Erythroblast (primary cell): ENCODE data around the gene PAFAH1B1.

ENCODE experiments used
- DNase-seq, 2 experiments: peaks; one replicate each; lab custom pipeline; 2025; lab: John Stamatoyannopoulos, UW
- GATA1 ChIP-seq: IDR thresholded peaks from 2 replicates; pipeline ENCODE4 v1.6.1; 2011; ENCODE audit warnings: low read depth, mild to moderate bottlenecking, control low read depth, low read length, moderate library complexity
- POLR2A ChIP-seq: IDR thresholded peaks from 2 replicates; pipeline ENCODE4 v1.6.1; 2011; ENCODE audit warnings: mild to moderate bottlenecking, low read length

Gene PAFAH1B1

DNA sequence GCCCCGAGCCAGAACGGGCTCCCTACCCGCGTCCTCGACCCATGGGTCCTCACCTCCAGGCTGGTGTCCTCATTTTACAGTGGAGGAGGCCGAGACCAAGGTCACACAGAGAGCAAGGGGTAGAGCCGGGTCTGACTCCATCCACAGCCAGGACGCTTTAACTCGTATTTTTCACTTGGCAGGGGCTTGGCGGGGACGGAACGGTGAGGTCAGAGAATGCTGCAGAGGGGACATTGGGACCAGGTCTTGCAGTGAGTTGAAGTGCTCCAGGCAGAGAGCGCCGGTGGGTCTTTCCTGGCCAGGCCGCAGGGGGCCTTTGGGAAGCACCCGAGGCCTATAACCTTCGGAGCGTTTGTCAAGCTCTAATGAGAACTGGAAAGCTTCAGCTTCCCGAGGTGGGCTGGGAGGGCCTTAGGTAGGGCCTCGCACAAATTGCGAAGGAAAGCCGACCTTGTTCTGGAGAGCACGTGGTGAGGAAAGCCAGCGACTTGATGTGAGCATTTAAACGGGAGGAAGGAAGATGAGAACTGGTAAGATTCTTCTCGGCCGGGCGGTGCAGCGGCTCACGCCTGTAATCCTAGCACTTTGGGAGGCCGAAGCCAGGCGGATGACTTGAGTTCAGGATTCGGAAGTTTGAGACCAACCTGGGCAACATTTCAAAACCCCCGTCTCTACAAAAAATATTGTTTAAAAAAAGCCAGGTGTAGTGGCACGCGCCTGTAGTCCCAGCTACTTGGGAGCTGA lies 119.0 kb downstream of the PAFAH1B1 start:
- TF ChIP-seq GATA1 = no peak
- TF ChIP-seq POLR2A = no peak
- no peak for DNase-seq

DNA sequence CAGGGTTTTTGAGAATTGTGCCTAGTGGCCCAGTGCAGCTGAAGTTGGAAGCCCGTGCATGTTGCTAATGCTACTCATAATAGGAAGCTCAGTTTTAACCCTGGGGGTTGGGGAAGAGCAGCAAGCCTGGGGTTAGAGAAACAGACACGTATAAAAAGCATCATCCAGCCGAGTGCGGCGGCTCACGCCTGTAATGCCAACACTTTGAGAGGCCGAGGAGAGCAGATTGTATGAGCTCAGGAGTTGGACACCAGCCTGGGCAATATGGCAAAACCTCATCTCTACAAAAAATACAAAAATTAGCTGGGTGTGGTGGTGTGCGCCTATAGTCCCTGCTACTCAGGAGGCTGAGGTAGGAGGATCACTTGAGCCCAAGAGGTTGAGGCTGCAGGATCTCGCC lies 120.4 kb downstream of the PAFAH1B1 start:
- TF ChIP-seq GATA1 (no peak), POLR2A (no peak)
- DNase-seq = no peak

DNA sequence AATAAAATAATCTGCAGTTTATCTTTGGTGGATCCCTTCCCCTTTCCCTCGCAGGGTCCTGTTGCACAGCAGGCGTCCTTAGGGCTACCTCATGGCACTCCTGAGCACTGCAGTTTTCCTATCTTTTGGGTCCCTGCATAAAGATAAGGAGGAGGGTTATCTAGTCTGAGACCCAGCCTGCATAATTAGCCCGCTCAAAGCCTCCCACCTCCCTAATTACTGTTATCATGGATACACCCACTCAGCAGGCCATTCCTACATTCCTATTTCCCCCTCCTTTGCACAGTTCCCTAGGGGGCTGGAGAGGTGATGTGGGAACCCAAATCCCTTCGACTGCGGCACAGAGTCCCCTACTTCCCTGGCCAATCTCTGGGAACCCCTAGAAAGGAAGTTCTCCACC lies 123.2 kb downstream of the PAFAH1B1 start:
- TF ChIP-seq GATA1 (no peak), POLR2A (no peak)

DNA sequence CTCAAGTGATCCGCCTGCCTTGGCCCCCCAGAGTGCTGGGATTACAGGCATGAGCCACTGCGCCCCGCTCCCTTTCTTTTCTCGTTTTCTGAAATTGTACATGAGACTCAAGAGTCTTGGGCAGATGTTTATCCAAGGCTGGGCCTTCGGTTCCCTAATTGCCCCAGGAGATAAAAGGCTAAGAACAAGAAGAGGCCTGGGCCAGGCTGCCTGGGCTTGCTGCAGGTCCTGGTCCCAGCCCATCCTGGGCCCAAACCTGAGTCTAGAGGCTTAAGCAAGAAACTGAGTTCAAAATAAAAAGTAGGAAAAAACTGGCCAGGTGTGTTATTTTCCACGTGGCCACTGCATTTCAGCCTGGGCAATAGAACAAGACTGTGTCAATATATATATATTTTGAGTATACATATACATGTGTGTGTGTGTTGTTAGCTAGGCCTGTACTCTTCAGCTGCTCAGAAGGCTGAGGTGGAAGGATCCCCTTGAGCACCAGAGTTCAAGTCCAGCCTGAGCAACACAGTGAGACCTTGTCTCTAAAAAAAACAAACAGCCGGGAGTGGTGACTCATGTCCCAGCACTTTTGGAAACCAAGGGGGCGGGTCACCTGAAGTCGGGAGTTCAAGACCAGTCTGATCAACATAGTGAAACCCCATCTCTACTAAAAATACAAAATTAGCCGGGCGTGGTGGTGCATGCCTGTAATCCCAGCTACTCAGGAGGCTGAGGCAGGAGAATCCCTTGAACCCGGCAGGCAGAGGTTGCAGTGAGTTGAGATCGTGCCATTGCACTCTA lies 124.9 kb downstream of the PAFAH1B1 start:
- TF ChIP-seq GATA1 (no peak), POLR2A (no peak)
- no peak for DNase-seq

More for the DNA sequence above, 123.2 kb downstream of the PAFAH1B1 start:
- peak in 1 of 2 experiments; percentile 51 for DNase-seq

DNA sequence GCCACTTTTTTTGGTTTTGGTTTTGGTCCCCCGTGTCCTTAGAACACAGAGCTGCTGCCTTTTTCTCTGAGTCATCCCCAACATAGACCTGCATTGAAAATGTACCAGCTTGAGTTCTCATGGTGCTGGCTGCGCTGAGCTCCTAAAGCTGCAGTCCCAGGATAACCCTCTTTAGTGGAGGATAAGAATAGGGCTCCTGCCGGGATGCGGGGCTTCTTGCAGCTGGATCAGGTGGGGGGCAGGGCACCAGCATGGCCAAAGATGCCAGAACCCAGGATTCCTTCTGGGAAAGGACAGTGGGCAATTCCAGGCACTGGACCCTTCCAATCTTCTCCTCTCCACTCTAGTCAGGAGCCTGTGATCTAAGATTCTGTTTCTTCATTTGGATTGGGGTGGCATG lies 126.4 kb downstream of the PAFAH1B1 start:
- TF ChIP-seq POLR2A = no peak
- TF ChIP-seq GATA1 = no peak
- no peak for DNase-seq

DNA sequence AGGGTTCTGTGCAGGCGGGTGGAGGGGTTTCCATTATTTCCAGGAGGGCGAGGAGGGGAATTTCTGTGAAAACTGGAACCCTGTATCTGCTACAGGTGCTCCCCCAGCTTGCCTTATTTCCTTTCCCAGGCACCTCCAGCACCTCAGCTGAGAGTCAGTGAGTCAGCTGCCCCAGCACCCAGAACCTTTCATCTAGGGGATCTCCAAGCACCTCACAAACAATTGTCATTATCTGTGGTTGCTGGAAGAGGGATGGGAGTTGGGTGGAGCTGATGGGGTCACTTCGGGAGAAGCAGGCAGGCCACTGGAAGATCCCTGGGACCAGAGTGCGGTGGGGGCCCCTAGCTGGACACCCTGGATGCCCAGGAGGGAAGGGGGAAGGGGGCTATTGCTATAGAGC lies 128.1 kb downstream of the PAFAH1B1 start:
- TF ChIP-seq GATA1 = no peak
- no peak for TF ChIP-seq POLR2A
- no peak for DNase-seq

DNA sequence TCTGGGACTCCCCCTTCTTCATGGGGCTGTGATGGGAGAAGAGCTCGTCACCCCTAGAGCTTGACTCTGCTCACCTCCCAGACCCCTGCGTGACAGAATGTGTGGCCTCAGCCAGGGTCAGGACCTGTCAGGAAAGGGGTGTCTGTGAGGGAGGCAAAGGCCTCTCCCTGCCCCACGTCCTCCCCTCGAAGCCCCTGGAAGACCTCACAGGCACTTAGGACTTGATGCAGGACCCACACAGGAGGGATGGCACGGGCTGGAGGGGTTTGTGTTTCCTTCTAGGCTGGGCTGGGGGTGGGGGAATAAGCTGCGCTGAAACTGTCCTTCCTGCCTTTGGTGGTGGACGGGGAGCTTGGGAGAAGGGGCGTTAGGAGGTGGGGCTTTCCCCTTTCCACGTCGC lies 129.2 kb downstream of the PAFAH1B1 start:
- no peak for DNase-seq
- TF ChIP-seq POLR2A = no peak
- TF ChIP-seq GATA1 = no peak

DNA sequence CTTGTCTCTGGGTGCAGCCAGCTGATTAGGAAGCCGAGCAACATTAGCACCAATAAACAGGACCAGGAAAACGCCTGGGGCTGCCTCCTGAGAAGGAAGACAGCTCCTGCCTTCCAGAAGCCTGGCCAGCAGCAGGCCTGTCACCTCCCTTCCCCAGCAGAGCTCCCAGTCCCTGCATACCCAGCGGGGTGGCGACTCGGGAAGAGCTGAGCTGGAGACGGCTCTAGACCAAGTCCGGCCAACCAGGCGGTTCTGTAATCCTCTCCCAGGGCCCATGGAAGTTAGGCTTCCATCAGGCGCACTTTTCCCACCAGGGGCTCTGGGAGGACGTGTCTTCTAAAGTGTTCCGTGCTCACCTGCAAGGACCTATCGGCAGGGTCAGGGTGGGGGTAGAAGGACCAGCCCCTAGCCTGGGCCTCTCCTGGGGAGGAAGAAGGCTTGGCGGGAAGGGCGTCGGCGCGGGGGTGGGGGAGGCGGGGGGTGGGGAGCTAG lies 130.1 kb downstream of the PAFAH1B1 start:
- no peak for DNase-seq
- TF ChIP-seq POLR2A = no peak
- TF ChIP-seq GATA1 = no peak

DNA sequence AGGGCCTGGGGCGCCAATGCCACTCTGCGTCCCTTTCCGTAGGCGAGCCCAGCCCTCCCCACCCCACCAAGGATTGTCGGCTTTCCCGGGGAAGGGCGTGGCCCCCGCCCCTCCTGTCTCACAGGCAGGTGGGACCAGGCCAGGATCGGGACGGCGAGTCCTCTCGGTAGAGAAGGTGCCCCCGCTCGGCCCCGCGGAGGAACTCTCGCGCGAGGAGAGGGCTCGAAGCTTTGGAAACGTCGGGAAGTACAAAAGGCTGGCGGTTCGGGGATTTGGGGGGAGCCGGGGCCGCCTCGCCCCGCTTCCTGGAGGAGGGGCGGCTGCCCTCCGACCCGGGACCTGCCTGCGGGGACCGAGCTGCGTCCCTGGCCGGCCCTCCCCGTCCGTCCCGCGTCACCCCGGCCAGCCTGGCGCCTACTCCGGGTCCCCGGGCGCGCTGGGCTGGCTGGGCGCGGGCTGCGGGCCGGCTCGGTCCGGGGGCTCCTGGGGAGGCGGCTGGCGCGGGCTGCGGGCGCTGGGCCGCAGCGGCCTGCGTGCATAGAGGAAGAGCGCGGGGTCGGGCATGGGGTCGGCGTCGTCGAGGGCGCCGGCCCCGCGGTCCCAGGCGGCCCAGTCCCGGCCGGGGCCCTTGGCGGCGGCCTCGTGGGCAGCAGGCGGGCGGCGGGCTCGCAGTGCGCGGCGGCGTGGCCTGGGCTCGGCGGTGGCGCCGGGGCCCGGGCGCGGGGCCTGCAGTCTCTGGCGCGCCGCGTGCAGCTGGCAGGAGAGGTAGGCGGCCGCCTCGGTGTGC lies 130.7 kb downstream of the PAFAH1B1 start:
- DNase-seq = no peak
- TF ChIP-seq POLR2A (no peak), GATA1 (no peak)

DNA sequence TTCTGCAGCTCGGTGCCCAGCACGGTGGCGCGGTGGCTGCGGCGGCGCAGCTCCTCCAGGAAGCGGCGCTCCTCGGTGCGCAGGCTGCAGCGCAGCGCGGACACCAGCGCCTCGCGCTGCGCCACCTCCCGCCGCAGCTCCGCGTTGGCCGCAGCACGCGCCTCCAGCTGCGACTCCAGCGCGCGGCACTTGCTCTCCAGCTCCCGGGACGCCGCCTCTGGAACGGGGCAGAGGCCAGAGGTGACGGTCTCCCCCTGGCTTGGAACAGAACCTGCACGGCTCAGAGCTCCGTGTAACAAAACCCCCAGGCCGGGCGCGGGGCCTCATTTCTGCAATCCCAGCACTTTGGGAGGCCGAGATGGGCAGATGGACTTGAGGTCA lies 131.3 kb downstream of the PAFAH1B1 start:
- peak; percentile 53 to 67 for DNase-seq

DNA sequence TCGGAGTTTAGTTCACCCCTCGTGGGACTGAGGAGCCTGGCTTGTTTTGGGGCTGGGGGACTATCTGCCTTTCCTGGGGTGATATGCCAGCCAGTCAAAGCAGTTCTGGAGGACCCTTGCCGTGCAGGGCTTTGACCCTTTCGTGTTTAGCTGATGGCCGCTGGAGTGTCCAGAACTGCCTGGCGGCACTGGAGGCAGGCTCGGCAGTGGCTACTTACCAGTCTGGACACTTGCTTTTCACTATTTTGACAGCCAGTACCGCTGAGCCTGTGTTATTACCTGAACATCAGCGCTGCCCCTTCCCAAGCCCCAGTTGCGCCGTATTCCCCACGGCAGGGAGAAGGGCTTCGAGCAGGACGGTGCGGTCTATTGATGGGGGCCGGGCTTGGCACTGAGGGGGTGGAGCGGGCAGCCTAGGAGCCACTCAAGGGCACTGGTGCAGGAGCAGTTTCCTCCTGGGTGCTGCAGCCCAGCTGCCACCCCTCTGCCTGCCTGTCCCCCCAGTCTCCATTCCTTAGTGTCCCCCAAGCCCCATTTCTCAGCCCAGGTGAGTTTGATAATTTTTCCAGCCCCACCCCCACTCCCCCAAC lies 137.4 kb downstream of the PAFAH1B1 start:
- TF ChIP-seq GATA1 (no peak), POLR2A (no peak)
- DNase-seq = no peak

More for the DNA sequence above, 131.3 kb downstream of the PAFAH1B1 start:
- TF ChIP-seq POLR2A (no peak), GATA1 (no peak)

DNA sequence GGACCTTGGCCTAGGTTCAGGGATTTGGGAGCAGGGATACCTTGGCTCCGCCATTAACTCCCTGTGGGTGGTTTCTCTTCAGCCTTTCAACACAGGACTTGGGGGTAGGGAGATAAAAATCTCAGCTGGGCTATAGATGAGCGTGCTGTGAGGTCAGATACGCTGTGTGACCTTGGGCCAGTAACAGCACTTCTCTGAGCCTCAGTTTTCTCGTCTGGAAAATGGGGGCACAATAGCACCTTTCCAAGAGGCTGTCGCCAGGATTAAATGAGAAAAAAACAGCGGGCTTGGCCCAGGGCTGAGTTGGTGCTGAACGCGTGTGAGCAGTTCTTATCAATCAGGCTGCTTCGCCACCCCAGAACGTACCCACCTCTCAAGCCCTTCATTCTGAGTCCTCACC lies 138.4 kb downstream of the PAFAH1B1 start:
- TF ChIP-seq POLR2A (no peak), GATA1 (no peak)
- no peak for DNase-seq

DNA sequence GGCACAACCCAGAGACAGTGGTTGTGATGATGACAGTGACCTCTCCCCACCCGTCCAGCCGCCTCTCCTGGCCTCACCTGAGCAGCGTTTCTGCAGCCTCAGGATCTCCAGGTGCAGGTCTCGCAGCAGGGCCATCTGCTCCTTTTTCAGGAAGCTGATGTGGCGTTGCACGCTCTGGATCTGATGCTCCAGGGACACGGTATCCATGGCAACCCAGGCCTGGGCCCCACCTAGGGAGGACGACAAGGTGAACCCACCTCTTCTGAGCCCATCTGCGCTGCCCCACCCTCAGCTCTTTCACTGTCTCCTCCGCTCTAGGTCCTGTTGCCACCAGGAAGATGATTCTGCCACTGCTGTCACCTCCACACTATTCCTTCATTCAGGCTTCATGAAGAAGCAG lies 141.5 kb downstream of the PAFAH1B1 start:
- no peak for DNase-seq
- TF ChIP-seq POLR2A (no peak), GATA1 (no peak)
